Effector CD8-positive, alpha-beta T cell (primary cell): ENCODE measurements around the gene ZNF423.

ENCODE experiments used
- DNase-seq: peaks from one replicate; lab custom pipeline; 2025; lab: John Stamatoyannopoulos, UW

Gene ZNF423

DNA sequence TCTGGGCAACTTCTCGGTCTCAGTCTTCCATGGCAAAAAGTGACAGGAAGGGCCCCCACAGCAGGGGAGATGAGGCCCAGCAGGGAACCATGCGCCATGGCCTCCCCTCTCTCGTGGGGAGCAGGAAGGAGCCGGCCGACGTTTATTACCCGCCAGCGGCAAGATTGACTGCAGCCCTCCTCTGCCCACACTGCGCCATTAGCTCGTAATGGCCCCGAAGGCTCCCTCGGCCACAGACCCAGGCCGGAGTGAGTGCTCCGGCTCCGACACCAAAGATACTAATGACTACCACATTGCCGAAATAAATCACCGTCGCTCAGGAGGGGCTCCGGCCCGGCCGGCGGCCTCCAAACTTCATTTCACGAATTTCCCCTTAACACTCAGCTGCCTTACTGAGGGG, 255.4 kb downstream of the ZNF423 start:
- no peak for DNase-seq

DNA sequence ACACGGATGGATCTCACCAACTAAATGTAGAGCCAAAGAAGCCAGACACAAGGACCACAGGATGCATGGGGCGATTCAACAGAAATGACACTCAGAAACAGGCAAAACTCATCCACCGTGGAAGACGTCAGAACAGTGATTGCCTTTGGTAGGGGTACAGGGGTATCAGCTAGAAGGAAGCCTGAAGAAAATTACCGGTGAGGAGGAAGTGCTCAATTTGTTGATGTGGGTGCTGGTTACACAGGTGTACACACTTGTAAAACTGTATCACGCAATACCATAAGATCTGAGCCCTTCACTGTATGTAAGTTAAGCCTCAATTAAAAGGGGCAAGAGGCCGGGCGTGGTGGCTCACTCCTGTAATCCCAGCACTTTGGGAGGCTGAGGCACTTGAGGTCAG, 256.2 kb downstream of the ZNF423 start:
- DNase-seq: no peak

DNA sequence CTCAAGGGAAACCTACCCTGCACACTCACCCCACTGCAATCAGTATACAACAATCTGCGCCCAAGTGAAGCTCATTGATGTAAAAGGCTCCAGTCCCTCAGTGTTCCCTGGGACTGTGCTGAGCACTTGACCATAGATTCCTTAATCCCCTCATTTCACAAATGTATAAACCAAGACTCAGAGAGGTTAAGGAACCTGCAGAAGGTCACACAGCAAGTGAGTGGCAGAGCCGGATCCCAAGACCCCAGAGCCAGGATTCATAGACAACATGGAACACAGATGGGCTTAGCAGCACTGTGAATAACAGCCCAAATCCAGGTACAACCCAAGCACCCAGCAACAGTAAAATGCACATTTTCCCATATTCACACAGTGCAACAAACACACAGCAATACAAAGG, 256.6 kb downstream of the ZNF423 start:
- DNase-seq: no peak

DNA sequence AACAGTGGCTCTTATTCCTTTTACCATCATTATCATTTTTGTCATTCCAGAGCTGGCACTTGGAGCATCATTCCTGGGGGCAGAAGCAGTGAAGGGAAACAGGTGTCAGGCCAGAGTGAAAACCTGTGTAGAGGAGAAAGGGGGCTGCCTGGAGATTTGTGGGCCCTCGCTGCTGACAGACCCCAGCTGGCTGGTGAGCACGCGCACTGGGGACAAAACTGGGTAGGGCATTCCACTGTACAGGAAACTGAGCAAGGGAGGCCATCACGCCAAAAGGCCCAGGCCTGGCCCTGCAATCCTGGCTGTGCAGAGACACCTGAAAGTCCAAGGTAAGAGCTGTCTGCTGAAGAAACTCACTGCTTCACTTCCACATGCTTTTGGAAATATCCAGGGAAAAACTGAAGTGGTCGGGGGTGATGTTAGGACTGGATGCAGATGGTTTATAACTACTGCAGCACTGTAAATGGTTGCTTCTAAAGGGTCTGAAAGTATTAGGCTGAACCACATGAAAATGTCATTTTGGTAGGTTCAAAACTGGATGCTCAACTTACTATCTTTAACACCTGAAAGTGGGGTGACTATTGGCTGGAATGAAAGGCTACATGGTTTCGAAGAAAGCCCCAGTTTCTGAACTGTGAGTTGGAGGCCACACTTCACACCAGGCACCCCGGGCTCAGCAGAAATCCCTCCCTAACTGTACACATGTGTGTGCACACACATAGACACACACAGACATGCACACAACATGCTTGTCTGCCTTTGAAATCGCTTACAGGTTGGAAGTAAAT, 257.3 kb downstream of the ZNF423 start:
- DNase-seq: no peak

DNA sequence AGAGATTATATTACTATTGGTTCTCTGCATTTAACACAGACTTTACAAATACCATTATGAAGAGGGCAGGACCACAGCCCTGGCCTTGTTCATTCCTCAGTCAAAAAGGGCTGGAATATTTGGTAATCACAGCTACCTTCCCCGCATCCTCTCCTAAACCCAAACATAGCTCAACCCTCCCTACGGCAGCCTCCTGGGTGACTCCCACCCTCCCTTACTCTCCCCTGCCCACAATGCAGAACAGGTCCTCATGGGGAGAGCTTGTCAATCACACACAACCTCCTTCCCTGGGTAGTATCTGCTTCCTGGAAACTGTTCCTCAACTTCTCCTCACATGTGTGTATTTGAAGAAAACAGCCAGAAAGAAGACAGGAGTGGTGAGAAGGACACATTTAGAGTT, 258.1 kb downstream of the ZNF423 start:
- DNase-seq: no peak

DNA sequence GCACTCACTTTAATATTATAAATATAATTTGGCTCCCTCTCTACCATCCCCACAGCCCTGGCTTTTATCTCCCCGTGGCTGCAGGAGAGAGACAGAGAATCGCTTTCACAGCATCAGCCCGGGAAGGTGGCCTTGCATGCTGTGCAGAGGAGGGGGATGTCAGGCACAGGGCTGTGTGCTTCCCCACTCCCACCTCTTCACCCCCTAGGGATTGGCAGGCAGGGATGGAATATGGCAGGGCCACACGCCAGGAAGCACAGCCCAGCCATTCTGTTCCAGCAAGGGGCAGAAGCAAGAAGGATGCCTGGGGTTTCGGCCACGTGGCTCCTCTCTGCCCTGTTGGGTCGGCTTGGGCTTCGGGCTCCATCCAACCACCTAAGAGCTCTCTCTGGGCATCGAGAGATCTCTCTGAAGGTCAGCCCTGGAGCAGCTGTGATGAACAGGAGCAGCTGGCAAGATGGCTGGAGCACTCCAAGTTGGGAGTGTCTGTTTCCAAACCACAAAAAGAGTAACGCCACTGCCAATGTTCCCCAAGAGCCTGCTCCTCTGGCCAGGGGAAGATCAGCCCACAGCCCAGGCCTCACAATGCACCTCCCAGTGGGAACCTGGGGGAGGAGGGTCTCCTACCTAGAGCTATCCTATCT, 259.1 kb downstream of the ZNF423 start:
- DNase-seq: no peak

DNA sequence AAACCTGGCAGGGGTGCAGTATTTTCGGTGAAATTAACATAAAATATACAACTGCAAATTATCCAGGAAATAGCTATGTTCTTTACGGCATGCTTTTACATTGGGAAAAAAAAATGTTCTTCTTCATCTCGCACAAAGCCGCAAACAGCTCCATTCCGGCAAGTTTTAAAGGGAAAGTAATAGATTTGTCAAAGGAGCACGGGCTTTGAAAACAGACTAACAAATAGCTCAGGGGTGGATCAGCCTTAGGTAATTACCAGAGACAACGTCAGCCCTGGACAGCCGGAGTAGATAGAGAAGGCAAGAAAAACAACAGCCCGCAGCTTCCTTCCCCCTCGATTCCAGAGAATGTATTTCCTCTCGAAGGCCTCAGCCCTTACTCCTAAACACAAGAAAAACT, 259.8 kb downstream of the ZNF423 start:
- no peak for DNase-seq

DNA sequence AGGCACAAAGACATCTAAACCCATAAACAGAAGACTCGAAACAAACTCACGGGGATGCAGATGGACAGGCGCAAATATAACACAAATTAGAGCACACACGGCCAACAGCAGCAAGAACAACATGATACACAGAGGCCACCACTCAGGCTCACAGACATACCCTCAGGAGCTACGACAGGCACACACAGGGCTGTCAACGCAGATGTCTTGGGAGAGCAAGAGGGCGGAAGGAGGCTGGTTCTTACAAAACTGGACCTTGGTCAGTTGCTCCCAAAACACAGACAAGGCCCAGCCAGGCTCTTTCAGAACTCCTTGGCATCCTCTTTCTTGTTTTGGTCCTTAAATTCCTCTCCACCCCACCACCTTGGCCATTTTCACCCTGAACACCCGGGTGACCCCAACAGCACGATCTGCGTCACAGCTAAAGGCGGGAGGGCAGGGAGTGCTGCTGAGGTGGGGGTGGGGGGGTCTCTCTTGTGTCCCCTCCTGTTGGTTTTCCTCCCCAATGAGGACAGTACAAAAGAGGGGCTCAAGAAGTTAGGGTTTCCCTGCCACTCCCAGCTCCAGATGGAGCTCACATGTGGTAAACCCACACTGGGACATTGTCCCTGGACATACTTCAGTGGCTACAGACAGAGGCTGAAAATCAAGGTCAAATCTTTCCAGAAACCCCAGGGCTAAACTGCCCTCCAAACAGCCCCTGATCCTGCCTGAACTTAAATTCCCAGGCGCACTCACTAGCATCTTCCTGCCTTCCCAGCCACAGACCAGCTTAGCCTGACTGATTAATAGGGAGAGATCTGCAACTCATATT, 261.0 kb downstream of the ZNF423 start:
- DNase-seq: no peak

DNA sequence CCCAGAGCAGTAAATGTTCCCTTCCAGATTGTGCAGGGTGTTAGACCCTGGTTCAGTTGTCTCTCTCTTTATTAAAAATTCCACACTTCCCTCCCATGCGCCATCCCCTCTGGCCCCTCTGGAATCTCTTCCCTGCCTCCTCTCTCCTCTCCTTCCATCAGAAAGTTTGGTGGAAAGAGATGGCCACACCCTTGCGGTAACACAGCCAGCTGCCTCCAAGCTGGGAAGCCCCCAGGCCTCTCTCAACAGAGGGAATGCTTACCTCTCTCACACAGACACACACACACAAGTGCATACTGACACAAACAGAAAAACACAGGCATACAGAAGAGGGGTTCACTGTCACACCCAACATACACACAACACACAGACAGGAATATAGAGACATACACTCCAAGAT, 261.8 kb downstream of the ZNF423 start:
- no peak for DNase-seq

DNA sequence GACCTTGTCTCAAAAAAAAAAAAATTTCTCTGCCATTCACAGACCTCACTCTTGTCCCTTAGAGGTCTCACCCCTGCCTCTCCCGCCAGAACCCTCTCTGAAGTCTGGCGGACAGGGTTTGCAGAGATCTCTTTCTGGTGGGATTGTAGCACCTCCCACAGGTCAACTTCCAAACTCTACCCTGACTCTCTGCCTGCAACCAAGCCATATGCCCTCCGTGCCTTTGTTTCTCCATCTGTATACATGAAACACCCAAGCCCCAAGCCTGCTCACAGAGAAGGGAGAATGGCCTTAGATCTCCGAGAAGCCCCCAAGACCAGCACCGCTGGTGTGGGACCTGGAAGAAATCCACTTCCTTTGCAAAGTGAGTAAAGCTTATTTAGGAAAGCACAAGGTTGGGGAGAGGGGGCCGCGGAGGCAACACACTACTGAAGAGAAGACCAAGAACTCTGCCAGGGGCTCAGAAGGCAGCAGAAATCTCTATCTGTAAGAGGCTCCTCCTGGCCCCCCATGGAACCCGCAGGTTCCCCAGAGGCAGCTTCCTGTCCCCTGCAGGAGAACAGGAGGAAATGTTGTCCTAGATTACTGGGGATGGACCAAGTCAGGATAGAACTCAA, 262.4 kb downstream of the ZNF423 start:
- no peak for DNase-seq

DNA sequence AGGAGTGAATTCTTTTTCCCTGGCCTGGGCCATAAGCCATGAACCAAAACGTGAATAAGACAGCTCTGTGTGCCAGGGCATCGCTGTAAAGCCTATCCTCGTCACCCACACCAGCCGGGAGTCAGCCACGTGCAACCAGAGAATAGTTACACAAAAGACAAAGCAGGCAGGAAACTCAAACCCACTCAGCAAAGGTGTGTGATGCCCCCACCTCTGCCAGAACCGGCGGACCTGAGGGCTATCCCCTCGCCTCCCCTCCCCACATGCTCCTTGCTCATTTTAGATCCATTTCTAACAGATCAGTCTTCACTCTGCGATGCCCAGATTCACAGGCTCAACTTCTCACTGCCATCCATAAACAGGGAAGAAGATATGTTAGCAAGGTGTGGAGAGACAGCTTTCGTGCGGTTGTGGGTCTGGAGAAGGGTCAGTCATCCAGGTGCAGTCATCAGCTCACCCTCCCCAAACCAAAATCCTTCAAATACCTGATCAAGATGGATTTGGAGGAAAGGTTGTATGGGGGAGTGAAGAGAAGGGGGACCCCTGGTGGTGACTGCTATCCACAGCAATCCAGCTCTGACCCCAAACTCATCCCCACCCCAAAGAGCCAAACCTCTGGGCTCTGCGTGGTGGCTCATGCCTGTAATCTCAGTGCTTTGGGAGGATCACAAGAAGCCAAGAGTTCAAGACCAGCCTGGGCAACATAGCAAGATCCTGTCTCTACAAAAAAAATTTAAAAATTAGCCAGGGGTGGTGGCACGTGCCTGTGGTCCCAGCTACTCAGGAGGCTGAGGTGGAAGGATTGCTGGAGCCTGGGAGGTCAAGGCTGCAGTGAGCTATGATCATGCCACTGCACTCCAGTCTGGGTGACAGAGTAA, 263.1 kb downstream of the ZNF423 start:
- no peak for DNase-seq

DNA sequence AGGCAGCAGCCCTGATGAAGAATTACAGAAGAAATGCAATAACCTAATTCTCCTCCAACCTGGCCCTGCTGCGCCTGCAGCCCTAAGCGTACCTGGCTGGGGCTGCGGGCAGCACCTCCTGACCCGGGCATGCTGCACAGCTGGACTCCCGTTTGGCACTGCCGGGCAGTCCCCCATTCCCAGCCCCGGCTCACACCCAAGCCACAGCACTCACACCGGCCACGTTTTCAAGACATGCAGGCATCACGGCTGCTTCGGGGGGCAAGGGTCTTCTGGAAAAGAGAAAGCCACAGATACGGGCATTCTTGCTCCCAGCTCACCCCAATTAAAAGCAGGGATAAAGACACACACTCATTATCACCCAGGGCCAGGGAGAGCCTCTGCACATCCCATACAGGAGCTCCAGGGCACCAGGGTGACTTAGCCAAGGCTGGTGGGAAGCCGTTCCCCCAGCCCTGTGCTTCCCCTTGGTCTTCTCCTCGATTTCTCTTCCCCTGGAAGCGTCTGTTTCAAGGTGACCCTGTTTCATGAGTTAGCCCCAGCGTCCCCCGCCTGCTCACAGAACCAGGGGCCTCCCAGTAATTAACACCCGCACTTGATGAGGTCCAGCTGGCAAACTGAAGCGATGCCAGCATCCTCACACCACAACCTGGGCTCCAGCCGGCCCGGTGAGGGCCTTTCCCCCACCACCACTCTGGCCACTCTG, 265.6 kb downstream of the ZNF423 start:
- DNase-seq: no peak

DNA sequence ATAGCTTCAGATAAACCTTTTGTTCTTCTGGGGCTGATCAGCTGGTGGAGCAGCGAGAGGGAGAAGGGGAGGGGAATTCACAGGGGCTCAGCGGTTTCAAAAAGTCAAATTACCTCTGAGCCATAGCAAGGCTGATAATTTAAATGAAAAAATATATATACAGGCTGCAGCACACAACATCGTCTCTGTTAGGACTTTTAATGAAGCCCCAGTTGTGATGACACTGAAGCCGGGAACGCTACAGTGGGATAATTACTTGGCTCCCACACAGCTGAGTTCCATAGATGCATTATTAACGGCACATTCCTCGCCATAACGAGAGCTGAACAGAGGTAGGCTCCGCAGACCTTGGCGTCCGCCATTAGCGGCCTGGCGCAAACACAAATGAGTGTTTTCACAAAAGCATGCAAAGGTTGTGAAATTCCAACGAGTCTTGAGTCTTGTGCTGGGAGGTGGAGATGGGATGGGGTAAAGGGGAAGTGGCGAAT, 266.3 kb downstream of the ZNF423 start:
- no peak for DNase-seq

DNA sequence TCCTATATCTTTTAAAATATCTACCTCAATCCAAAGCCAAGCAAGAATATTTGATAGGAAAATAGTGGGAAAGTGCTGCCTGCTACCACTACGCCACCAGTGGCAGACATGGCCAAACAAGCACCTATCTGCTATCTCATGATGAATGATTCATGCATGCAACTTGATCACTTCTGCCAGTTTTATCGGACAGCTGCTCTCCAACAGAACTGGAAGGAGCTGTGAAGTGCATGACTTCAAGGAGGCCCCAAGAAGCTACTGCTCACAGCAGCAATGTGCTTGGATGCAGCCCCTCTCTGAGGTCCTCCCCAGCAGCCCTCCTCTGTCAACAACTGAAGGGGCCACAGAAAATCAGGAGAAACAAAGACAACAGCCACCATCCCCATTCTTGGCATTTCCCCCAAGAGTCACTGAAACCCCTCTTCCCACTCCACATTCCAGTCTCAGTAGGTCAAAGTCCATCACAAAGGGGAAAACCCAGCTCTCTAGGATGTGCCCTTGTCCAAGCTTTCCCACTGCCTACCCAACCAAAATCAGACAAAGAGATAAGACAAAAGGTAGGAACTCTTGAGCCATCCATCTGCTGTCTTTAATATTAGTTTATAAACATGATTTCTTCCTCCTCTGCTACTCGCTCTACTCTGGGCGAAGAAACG, 267.1 kb downstream of the ZNF423 start:
- no peak for DNase-seq

DNA sequence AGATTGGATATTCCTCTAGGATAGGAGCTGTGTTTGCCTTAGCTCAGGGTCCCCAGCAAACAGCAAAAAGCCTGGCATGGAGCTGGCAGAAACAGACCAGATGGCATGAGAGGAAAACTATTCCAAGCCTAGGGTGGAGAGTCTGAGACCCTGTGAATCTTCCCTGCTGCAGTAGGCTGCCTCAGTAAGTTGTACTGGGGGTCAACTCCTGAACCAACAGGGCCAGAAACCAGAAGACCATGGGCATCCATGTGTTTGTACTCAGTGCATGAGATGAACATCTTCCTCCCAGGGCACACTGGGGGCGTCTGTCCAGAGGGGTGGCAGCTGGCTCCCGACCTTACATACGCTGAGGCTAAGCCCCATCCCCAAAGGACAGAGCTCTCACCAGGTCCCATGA, 267.9 kb downstream of the ZNF423 start:
- no peak for DNase-seq

DNA sequence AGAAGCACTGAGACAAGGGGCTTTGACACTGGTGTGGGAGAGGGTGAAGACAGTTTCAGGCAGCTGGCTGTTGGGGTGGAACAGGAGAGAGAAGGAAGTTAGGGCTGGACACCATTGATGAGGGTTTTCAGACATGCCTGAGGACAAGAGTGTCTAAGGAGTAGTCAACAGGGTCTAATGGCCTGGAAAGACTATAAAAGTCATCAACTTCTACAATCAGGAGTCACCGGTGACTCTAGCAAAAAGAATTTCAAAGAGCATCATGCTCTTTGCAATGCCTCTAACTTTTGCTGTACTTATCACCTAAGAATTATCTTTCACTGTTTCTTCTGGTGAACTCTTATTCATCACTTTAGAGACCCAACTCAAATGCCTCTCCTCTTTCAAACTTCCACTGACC, 268.4 kb downstream of the ZNF423 start:
- DNase-seq: no peak

DNA sequence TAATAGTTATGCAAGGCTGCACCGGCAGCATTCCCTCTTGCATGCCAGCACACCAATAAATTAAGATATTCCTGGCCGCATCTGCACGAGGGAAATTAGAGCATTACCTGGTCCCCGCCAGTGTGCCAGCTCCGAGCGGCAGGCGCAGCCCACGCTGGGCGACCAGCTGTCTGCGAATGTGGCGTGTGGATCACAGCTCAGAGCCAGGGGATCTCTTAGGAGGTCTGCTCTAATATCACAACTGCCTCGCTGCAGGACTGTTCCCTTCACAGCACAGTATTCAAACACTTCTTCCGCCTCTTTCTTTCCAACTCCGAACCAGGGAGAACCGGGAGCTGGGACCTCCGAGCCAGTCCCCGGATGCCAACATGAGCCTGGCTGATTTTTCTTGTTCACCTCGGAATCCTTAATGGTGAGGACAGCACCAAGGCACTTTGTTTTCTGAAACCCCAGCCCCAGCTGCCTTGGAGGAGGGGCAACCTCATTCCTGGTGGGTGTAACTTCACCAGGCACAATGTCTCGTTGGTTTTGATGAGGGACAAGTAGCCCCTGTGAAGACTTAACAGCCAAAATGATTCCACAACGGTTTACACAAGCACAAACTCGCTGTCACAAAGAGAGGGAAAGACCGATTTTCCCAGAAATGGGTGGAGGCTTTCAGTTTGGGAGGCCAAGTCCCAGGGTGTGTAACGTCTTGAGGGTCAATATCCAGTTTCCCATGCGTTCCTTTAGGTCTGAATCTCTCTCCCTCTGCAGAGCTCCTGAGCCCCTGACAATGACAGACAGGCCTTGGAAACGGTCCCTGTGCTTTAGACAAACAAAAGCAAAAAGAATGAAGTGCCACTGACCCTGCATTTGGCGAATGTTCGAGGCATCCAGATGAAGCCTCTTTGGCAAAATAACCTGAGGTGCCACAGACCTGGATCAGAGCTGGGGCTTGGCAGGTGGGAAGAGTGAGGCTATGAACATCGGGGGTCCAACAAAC, 269.2 kb downstream of the ZNF423 start:
- DNase-seq: no peak

DNA sequence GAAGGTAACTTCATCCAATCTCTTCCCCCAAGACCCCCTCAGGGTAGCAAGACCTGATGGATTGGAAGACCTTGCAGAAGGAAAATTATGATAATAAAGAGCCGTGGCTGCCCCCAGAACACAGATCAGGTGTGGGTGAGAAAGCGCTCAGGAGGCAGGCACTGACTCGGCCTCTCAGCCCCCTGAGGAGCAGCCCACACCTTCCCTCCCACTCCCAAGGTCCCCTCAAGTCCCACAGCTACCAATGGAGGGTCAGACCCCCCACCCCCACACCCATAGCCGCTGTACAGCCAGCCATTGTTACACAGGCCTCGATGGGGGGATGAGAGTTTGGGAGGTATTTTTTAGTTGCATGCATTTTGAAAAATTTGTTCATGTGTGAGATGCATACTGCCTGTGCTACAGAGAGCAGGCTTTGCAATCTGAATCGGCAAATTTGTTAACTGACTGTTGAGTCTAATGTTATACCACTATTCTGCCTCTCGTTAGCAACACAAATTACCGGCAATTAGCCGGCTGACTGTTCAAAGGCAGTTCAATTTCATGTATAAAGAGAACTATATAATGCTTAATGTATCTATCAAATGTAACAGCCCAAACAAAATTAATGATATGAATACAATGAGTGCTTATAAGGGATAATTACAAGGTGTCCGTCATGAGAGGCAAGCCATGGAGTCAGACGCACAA, 270.6 kb downstream of the ZNF423 start:
- no peak for DNase-seq
